ENCODE data around the gene GOLGA7B. TPM values are rescaled to one million over a fixed set of nuclear protein-coding genes. Genes with fewer than 3 reads are reported as not detected.

GOLGA7B gene
- total RNA-seq, 1 donor from 2014 or later, result 0.37 TPM

DNA sequence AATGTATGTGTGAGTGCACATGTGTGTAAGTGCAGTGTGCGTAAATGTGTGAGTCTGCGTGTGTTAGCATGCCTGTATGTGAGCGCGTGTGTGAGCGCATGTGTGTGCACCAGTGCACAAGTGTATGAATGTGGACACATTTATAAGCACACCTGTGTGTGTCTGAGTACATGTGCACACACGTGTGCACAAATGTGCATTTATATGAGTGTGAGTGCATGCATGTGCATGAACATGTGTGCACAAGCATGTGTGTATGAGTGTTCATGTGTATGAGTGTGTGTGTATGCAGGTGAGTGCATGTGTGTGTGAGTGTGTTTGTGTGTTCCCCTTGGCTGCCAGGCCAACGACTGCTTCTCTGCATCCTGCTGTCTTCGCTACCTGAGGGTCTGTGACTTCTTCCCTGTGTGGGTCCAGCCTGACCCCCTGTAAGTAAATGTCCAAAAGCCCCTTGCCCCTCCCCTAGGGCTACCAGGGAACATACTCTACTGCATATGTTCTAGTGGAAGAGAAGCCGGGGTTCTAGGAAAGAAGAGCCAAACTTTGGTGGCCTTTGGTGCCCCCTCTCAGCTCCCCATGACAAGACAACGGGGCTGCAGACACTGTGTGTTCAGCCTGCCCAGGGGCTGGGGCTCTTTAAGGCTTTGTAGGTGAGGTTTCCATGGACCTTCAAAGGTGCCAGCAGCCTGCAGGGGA is 17.0 kb downstream of the GOLGA7B start:
- no peak overlapping the region for H3K4me3 Mint-ChIP-seq
- intact Hi-C loops (cut with micrococcal nuclease), result no loop called here
- H3K9me3 Mint-ChIP-seq, result no peaks in the 10 kb centered on the region
- peaks cover 9% of the 10 kb centered on the region for H3K27me3 Mint-ChIP-seq
- no peak overlapping the region for H3K27ac Mint-ChIP-seq
- no peaks in the 10 kb centered on the region for H3K36me3 Mint-ChIP-seq (ENCODE audit: low read depth)
- DNase-seq, result no peak
- H3K4me1 Mint-ChIP-seq, result peaks cover 11% of the 10 kb centered on the region

DNA sequence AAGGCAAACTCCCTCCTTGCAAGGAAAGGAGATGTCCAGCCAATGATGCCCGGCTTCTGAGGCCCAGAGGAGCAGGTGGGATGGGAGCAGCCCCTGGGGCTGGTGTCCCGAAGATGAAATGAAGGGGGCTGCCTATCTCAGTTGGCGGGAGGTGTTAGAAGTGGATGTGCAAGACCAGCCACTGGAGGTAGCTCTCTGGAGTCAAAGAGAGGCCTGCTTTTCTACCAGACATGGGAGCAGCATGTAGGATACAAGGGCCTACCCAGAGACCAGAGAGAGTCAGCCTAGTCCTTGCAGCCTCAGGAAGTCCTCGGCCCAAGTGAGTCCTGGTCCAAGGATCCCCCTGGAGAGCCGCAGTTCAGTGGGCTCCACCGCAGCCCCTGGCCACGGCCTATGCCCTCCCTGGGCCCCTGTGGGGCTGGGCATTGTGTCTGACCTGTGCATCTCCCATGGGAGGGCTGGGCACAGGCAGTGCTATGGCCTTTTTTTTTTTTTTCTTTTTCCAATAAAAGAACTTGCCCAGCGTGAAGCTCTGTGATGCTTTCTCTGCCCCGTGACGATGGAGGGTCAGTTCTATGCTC is 17.7 kb downstream of the GOLGA7B start:
- Mint-ChIP-seq H3K36me3 (ENCODE audit: low read depth) (no peaks in the 10 kb centered on the region), H3K27me3 (peaks cover 9% of the 10 kb centered on the region), H3K27ac (no peak overlapping the region), H3K4me1 (peaks cover 11% of the 10 kb centered on the region), H3K4me3 (no peak overlapping the region), H3K9me3 (no peaks in the 10 kb centered on the region)
- intact Hi-C loops (cut with micrococcal nuclease), result no loop called here
- no peak for DNase-seq

DNA sequence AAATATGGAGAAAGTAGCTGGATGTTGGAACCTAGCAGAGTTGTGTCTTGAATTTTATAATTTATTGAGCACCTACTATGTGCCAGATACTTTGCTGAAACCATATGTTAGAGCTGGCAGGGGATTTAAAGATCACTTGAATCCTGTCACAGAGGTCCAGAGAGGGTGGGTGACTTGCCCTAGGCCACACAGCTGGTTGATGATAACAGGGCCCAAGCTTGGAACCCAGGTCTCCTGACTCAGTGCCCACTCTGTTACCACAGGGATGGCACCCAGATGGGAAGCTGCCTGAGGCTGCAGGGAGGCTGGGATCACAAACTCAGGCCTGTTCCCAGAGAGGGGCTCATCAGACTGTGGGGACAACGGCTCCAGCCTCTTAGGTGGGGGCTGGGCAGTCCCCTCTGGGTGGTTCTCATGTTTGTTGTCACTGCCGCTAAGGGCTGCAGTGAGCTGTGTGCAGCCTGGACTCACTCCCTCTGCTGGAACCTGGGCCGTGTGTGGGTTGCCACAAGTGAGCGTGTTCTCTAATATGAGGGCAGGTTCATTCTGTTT is 18.6 kb downstream of the GOLGA7B start:
- no peak overlapping the region for H3K27ac Mint-ChIP-seq
- H3K9me3 Mint-ChIP-seq, result no peaks in the 10 kb centered on the region
- peaks cover 11% of the 10 kb centered on the region for H3K4me1 Mint-ChIP-seq
- H3K36me3 Mint-ChIP-seq (ENCODE audit: low read depth), result no peaks in the 10 kb centered on the region
- H3K27me3 Mint-ChIP-seq, result peaks cover 11% of the 10 kb centered on the region
- DNase-seq, result no peak
- intact Hi-C loops (cut with micrococcal nuclease), result loop anchor here (2.0 kb wide), 1 partner anchor 17 kb away; no protein-coding TSS in a partner anchor
- no peak overlapping the region for H3K4me3 Mint-ChIP-seq

DNA sequence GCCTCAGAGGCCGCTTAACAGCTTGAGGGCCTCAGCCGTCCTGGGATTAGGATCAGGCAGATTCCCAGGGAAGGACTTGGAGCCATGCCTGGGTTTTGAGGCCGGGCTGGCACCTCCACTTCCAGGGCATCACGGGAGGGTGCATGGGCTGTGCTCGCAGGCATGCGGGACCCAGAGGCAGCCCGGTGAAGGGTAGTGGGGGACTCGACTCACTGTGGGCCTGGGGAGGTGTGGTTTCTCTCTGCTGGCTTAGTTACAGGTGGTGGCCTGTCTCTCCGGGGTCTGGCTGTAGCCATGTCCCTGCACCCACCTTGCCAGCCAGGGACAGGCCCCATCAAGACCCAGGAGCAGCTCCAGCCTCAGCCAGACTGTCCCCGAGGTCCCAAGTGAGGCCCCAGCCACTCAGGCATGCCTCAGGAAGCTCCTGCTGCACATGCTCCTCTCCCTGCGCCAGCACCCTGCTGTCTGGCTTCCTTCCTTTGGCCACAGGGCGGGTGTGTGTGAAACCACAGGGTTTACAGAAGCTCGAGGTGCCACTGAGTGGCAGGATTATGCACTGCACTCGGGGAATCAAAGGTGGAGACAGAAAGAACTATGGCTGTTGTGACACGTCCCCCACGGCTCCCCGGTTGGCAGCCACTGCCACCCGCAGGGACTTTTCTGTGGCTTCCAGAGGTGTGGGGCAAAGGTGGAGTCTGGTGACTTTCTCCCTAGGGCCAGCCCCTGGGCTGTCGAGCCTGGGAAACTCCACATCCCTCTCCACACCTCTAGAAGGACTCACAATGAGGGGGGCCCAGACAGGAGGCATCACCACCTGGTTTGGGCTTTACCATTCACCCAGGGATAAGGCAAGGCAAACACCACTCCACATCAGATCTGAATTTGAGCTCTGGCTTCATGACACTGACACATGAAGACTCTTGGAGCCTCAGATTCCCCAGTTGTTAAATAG is 19.7 kb downstream of the GOLGA7B start:
- peak overlapping the region; percentile 41 for H3K4me3 Mint-ChIP-seq
- peaks cover 11% of the 10 kb centered on the region for H3K4me1 Mint-ChIP-seq
- intact Hi-C loops (cut with micrococcal nuclease), result loop anchor here (1.0 to 2.0 kb wide), 3 partner anchors 19 to 110 kb away; no protein-coding TSS in a partner anchor
- H3K9me3 Mint-ChIP-seq, result no peaks in the 10 kb centered on the region
- H3K36me3 Mint-ChIP-seq (ENCODE audit: low read depth), result no peaks in the 10 kb centered on the region
- peak overlapping the region; percentile 51 for H3K27ac Mint-ChIP-seq
- peak; percentile 95 for DNase-seq
- peaks cover 13% of the 10 kb centered on the region for H3K27me3 Mint-ChIP-seq

DNA sequence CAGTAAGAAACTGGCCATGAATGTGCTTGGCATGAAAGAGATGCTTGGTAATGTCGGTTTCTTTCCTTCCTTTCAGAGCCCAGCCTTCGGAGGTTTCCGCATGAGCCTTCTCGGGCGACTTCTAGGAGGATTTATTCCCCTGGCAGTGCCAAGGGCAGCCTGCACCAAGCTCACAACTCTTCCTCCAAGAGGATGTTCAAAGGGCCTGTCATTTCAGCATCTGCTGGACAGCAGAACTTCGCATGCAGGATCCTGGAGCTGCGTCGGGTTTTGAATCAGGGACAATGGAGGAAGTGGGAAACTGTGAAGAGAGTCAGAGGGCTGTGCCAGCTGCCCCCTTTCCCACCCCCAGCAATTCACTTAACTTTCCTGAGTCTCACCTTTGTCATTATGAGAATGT is 21.3 kb downstream of the GOLGA7B start:
- Mint-ChIP-seq H3K4me1 (peaks cover 11% of the 10 kb centered on the region), H3K4me3 (no peak overlapping the region), H3K9me3 (no peaks in the 10 kb centered on the region), H3K27ac (no peak overlapping the region), H3K27me3 (peaks cover 17% of the 10 kb centered on the region), H3K36me3 (ENCODE audit: low read depth) (no peaks in the 10 kb centered on the region)
- no peak for DNase-seq
- intact Hi-C loops (cut with micrococcal nuclease), result no loop called here

DNA sequence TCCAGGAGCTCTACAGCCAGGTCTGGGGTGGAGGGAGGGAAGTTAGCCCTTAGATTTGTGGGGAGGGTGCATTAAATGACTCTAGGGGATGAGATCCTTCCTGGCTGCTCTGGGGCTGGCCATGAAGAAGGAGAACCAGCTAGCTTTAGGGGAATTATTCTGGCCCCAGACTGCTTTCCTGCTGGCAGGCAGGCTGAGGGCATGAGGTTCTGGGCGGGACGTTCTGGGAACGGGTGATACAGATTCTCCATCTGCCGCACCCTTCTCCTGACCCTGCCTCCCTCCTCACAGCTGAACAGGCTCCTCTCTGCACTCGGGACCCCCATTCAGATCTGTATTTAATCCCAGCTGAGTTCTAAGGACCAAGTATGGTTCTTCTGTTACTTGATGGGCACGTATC is 23.9 kb downstream of the GOLGA7B start:
- DNase-seq, result no peak
- peaks cover 17% of the 10 kb centered on the region for H3K27me3 Mint-ChIP-seq
- H3K27ac Mint-ChIP-seq, result no peak overlapping the region
- peaks cover 11% of the 10 kb centered on the region for H3K4me1 Mint-ChIP-seq
- no peaks in the 10 kb centered on the region for H3K36me3 Mint-ChIP-seq (ENCODE audit: low read depth)
- intact Hi-C loops (cut with micrococcal nuclease), result no loop called here
- no peak overlapping the region for H3K4me3 Mint-ChIP-seq
- H3K9me3 Mint-ChIP-seq, result no peaks in the 10 kb centered on the region

DNA sequence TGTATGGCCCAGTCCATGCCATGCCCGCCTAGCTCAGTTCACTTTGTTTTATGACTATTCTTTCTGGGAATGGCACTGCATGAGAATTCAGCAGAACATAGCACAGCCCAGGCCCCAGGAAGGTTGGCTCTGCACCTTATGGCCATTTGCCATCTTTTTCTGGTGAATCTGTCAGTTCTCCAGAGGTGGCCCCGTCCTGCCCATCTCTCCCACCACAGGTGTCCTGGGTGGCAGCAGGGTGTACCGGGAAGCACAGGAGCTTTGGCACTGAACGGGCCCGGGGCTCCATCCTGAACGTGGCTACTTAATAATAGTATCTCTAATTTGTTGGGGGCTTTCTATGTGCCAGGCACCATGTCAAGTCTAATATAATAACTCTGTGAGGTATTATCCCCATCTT is 24.7 kb downstream of the GOLGA7B start:
- H3K4me3 Mint-ChIP-seq, result no peak overlapping the region

DNA sequence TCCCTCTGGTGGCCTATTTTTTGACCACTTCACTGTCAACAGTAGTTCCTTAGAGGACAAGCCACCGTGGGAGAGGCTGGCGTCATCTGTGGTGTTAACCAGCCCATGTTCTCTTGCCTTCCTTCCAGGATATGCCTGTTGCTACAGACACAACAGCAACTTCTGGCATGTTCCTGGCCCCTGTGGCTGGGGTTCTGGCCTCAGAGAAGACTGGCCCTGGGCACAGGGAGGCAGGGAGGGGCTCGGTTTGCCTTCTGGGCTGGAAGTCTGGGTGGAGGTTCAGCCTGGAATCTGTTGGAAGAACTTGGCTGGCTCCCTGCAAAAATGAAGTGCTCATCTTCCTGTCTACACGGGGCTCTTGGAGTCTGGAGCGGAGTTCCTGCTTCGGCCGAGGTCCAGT is 25.7 kb downstream of the GOLGA7B start:
- Mint-ChIP-seq H3K27ac (no peak overlapping the region), H3K4me1 (no peaks in the 10 kb centered on the region), H3K9me3 (peaks cover 3% of the 10 kb centered on the region), H3K36me3 (ENCODE audit: low read depth) (no peaks in the 10 kb centered on the region), H3K4me3 (no peak overlapping the region), H3K27me3 (peaks cover 12% of the 10 kb centered on the region)
- intact Hi-C loops (cut with micrococcal nuclease), result no loop called here
- DNase-seq, result no peak

More for the DNA sequence above, 24.7 kb downstream of the GOLGA7B start:
- H3K27ac Mint-ChIP-seq, result no peak overlapping the region
- H3K27me3 Mint-ChIP-seq, result peaks cover 17% of the 10 kb centered on the region
- no peak for DNase-seq
- peaks cover 7% of the 10 kb centered on the region for H3K4me1 Mint-ChIP-seq
- H3K9me3 Mint-ChIP-seq, result peaks cover 2% of the 10 kb centered on the region
- intact Hi-C loops (cut with micrococcal nuclease), result no loop called here
- H3K36me3 Mint-ChIP-seq (ENCODE audit: low read depth), result no peaks in the 10 kb centered on the region

DNA sequence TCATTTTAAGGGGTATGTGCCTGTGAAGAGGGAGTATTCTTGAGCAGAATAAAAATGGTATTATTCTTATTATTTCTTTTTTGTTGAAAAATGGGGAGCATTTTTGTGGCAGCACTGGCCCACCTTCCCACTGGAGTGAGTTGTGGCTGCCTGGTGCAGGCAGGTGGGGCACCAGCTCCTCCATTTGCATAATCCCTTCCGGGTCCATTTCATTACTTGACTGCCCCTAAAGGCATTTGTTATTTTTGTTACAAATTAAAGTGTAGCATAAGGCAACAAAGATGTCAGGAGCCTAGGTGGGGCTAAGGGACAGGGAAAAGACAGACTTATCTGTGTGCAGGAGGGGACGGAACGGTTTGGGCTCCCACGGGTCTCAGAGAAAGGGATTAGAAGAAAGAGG is 26.8 kb downstream of the GOLGA7B start:
- Mint-ChIP-seq H3K9me3 (peaks cover 3% of the 10 kb centered on the region), H3K4me1 (no peaks in the 10 kb centered on the region), H3K27me3 (peaks cover 11% of the 10 kb centered on the region), H3K27ac (no peak overlapping the region), H3K4me3 (no peak overlapping the region), H3K36me3 (ENCODE audit: low read depth) (no peaks in the 10 kb centered on the region)
- no peak for DNase-seq
- intact Hi-C loops (cut with micrococcal nuclease), result no loop called here

DNA sequence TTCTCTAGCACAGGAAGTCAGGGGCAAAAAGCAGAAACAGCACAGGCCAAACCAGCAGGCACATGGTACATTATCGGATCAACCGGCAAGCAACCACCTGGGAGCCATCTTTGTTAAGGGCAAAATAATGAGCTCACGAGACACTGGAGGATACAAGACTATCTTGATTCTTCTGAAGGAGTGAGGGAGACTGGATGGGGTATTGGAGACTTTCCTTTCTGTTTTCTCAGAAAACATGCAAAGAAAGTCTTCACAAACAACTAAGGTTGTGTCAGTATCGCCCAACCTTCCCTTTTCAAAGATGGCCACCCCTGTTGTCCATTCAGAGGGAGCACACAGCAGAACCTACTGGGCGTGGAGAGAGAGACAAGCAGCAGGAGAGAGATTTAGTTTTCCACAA is 29.6 kb downstream of the GOLGA7B start:
- intact Hi-C loops (cut with micrococcal nuclease), result no loop called here
- no peak overlapping the region for H3K27ac Mint-ChIP-seq
- no peak for DNase-seq
- no peak overlapping the region for H3K4me3 Mint-ChIP-seq
- peaks cover 3% of the 10 kb centered on the region for H3K9me3 Mint-ChIP-seq
- no peaks in the 10 kb centered on the region for H3K36me3 Mint-ChIP-seq (ENCODE audit: low read depth)
- H3K4me1 Mint-ChIP-seq, result no peaks in the 10 kb centered on the region
- H3K27me3 Mint-ChIP-seq, result peaks cover 5% of the 10 kb centered on the region

DNA sequence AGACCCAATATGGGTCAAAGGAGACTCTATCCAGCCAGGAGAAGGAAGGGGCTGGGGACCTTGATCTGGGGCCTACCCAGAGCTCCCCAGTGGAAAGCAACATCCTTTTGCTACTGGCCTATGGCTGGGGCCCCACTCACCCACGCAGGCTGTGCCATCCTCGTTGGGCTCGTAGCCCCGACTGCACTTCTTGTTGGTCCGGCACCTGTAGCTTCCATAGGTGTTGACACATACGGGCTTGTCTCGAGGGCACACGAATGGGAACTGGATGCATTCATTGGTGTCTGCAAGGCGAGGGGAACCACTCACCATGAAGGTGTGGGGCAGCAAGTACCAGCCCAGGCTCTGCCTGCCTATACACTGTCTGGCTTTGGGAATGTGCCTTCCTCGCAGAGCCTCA is 30.5 kb downstream of the GOLGA7B start:
- Mint-ChIP-seq H3K4me3 (no peak overlapping the region), H3K27ac (no peak overlapping the region), H3K4me1 (no peaks in the 10 kb centered on the region), H3K9me3 (peaks cover 3% of the 10 kb centered on the region), H3K36me3 (ENCODE audit: low read depth) (no peaks in the 10 kb centered on the region), H3K27me3 (no peaks in the 10 kb centered on the region)
- no peak for DNase-seq
- intact Hi-C loops (cut with micrococcal nuclease), result no loop called here

DNA sequence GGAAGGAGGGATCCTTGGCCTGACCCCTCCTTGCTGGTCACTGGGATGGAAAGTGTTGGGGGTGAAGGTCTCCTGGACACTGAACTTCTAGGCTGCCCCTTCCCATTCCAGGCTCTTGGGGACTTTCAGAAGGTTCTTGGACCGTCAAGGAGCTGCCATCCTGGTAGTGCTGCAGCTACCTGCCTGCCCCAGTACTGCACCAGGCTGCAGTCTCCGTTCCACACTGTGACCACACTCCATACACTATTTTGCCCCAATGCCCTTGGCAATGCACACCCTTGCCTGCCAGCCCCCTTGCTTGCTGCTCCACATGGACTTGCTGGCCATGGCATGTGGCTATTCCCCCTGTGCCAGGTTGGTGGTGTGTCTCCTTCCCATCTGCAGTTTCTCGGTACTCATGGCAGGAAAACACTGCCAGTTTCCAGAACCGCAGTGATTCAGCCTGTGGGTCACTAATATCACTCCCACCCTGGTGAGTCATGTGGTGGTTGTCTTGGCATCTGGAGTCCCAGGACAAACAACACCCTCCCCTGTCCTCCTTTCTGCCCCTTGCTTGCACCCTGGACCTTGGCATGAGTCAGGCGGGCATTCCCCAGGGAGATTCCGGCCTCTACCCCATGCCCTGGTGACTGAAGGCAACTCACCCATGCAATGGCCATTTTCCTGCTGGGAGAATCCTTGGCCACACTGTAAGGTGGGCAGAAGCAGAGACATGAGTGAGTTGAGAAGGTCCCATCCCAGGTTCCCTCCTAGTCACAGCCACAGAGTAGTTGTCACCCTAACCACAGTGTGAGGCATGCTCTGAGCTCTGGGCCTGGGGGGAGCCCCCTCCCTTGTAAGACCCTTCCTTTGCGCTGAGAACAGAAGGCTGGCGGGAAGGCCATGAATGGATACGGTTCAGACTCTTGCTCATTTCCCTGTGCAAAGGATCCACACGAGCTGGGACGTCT is 32.8 kb downstream of the GOLGA7B start:
- Mint-ChIP-seq H3K27me3 (no peaks in the 10 kb centered on the region), H3K9me3 (peaks cover 3% of the 10 kb centered on the region)

DNA sequence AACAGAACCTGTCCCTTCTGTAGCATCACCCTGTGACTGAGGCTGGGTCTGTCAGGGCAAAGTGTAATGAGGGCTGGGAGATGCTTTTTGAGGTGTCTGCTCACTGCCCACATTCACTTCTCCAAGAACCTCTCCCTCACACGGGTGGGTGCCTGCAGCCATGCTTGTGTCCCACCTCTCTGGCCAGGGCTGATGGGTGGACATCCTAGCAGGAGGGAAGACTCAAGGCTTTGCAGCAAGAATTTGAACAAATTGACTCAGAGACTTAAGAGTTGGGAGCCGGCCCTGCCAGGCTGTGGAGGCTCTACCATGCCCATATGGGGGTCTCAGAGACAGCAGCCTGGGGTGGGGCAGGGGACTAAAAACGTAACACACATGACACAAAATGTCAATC is 33.4 kb downstream of the GOLGA7B start:
- no peak overlapping the region for H3K27ac Mint-ChIP-seq
- intact Hi-C loops (cut with micrococcal nuclease), result no loop called here
- no peak overlapping the region for H3K4me3 Mint-ChIP-seq
- DNase-seq, result no peak
- no peaks in the 10 kb centered on the region for H3K36me3 Mint-ChIP-seq (ENCODE audit: low read depth)
- peaks cover 3% of the 10 kb centered on the region for H3K9me3 Mint-ChIP-seq
- H3K4me1 Mint-ChIP-seq, result no peaks in the 10 kb centered on the region
- H3K27me3 Mint-ChIP-seq, result no peaks in the 10 kb centered on the region

More for the DNA sequence above, 32.8 kb downstream of the GOLGA7B start:
- no peak overlapping the region for H3K4me3 Mint-ChIP-seq
- no peak for DNase-seq
- H3K4me1 Mint-ChIP-seq, result no peaks in the 10 kb centered on the region
- intact Hi-C loops (cut with micrococcal nuclease), result no loop called here
- H3K27ac Mint-ChIP-seq, result no peak overlapping the region
- no peaks in the 10 kb centered on the region for H3K36me3 Mint-ChIP-seq (ENCODE audit: low read depth)
